ENCODE data around the gene STXBP5.

The STXBP5 gene

GRCh38 chr6:147274012-147274411, 69.8 kb downstream of the STXBP5 start:
- peaks cover 3% of the 10 kb centered on the region for H3K9me3 Mint-ChIP-seq
- no peak overlapping the region for H3K4me3 Mint-ChIP-seq
- TF ChIP-seq CTCF (IDR thresholded peaks at IDR 0.05; ENCODE audit: unreplicated experiment in 3 of 3) = no peak
- H3K4me1 Mint-ChIP-seq = no peaks in the 10 kb centered on the region
- peaks cover 41% of the 10 kb centered on the region for H3K36me3 Mint-ChIP-seq (ENCODE audit: low read depth)
- H3K27ac Mint-ChIP-seq = no peak overlapping the region
- H3K27me3 Mint-ChIP-seq (ENCODE audit: low read depth) = no peaks in the 10 kb centered on the region

DNA sequence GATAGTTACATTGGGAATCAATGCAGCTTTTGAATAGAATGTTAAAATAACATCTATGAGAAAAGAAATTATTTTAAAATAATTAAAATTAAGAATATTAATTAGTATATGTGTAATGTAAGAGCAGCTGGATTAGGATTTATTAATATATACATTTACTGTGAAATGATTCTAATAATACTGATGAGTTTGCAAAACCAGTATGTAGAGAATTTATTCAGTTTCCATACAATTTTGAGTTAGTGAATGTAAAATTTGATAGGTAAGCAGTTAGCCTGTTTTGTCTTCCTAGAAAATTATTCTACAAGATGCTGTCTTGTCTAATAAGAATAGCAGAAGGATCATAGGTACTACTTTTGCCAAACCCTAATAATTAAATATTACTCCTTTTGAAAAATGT, 70.6 kb downstream of the STXBP5 start:
- H3K4me3 Mint-ChIP-seq = no peak overlapping the region
- H3K27ac Mint-ChIP-seq = no peak overlapping the region
- no peak for TF ChIP-seq CTCF (IDR thresholded peaks at IDR 0.05; ENCODE audit: unreplicated experiment in 3 of 3)
- H3K4me1 Mint-ChIP-seq = no peaks in the 10 kb centered on the region
- peaks cover 3% of the 10 kb centered on the region for H3K9me3 Mint-ChIP-seq
- H3K27me3 Mint-ChIP-seq (ENCODE audit: low read depth) = no peaks in the 10 kb centered on the region
- H3K36me3 Mint-ChIP-seq (ENCODE audit: low read depth) = peaks cover 43% of the 10 kb centered on the region

DNA sequence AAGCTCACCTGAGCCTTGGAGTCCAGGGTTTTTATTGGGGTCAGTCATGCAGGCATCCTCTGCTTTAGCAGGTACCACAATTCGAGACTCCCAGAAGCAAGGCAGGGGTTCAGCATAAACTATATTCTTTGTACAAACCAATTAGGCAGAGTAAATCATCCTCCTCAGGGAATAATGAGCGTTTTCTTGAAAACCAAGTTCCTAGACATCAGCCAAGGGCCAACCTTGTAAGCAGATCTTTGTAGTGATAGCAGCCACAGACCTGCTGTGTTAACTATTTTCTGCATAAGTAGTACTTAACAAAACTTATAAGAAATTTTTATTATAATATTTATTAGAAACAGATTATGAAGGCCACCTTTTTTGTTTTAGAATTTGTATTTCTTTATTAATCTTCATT, 74.7 kb downstream of the STXBP5 start:
- H3K27ac Mint-ChIP-seq = peak overlapping the region in 1 of 3 experiments; percentile 63
- H3K27me3 Mint-ChIP-seq (ENCODE audit: low read depth) = no peaks in the 10 kb centered on the region
- H3K36me3 Mint-ChIP-seq (ENCODE audit: low read depth) = peaks cover 49% of the 10 kb centered on the region
- TF ChIP-seq CTCF (IDR thresholded peaks at IDR 0.05; ENCODE audit: unreplicated experiment in 3 of 3) = no peak
- H3K9me3 Mint-ChIP-seq = peaks cover 3% of the 10 kb centered on the region
- peaks cover 8% of the 10 kb centered on the region for H3K4me1 Mint-ChIP-seq
- no peak overlapping the region for H3K4me3 Mint-ChIP-seq

DNA sequence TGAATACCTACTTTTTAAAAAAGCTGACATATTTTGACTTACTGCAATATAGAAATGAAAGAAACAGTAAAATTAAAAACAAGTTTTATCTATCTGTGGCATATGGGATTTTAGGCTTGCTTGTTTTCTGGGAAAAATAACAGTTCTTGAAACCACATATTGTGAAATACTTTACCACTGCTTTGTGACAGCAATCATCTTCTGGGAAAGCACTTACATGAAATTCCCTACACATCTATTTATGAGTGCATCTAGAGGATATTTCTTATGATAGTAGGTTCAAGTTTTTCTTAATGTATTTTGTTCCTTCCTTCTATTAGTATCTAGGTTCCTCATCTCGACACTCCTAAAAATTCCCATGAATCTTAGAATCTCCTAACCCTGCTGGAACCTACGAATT, 75.2 kb downstream of the STXBP5 start:
- H3K4me1 Mint-ChIP-seq = peaks cover 11% of the 10 kb centered on the region
- peaks cover 3% of the 10 kb centered on the region for H3K9me3 Mint-ChIP-seq
- H3K36me3 Mint-ChIP-seq (ENCODE audit: low read depth) = peaks cover 45% of the 10 kb centered on the region
- H3K27me3 Mint-ChIP-seq (ENCODE audit: low read depth) = no peaks in the 10 kb centered on the region
- no peak for TF ChIP-seq CTCF (IDR thresholded peaks at IDR 0.05; ENCODE audit: unreplicated experiment in 3 of 3)
- H3K4me3 Mint-ChIP-seq = no peak overlapping the region
- H3K27ac Mint-ChIP-seq = no peak overlapping the region

- Mint-ChIP-seq H3K4me1 (peaks cover 29% of the 10 kb centered on the region), H3K27me3 (ENCODE audit: low read depth) (no peaks in the 10 kb centered on the region), H3K36me3 (ENCODE audit: low read depth) (peaks cover 40% of the 10 kb centered on the region), H3K27ac (no peak overlapping the region), H3K9me3 (peaks cover 3% of the 10 kb centered on the region), H3K4me3 (no peak overlapping the region)
- TF ChIP-seq CTCF (IDR thresholded peaks at IDR 0.05; ENCODE audit: unreplicated experiment in 3 of 3) = no peak
Measured at GRCh38 chr6:147281895-147282565, 77.8 kb downstream of the STXBP5 start.

DNA sequence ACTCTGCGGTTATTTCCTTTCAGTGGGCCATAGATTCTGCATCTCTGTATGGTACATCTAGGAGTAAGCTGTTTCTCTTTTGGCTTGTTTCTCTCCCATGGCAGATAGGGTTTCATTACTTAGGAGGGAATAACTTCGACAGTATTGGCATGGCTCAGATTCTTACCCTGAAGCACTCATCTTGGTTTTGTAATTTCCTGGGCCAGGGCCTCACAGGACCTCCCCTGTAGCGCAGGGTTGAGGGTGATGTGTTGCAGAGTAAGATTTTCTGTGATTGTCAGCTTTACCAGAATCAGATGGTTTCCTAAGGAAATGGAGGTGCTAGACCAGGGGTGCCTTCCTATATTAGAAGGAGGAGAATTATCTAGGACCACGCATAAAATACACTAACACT, 78.3 kb downstream of the STXBP5 start:
- Mint-ChIP-seq H3K36me3 (ENCODE audit: low read depth) (peaks cover 37% of the 10 kb centered on the region), H3K4me1 (peaks cover 29% of the 10 kb centered on the region), H3K27ac (no peak overlapping the region), H3K4me3 (no peak overlapping the region), H3K27me3 (ENCODE audit: low read depth) (no peaks in the 10 kb centered on the region), H3K9me3 (peaks cover 3% of the 10 kb centered on the region)
- no peak for TF ChIP-seq CTCF (IDR thresholded peaks at IDR 0.05; ENCODE audit: unreplicated experiment in 3 of 3)

Measured in nephron (organoid).